ENCODE results near the gene TGFBI. TPM values are rescaled to one million over a fixed set of nuclear protein-coding genes. Genes with fewer than 3 reads are reported as not detected.
"Not testable (repeated sequence)": the region's sequence is repeated elsewhere in the genome, so short reads cannot be mapped to it uniquely, and the experiment has no call there.

TGFBI gene
- total and polyA plus RNA-seq, 2 donors = 220 to 394 TPM

- no peaks in the 10 kb centered on the region for H3K36me3 ChIP-seq (ENCODE audit: insufficient read depth)
- 56% methylated on average over 10 of the region's 10 CpGs for WGBS
- no peak overlapping the region for H3K4me3 ChIP-seq (ENCODE audit: low read depth, low read length)
- DNase-seq (ENCODE audit: extremely low spot score) = no peak
- no peaks in the 10 kb centered on the region for H3K4me1 ChIP-seq (ENCODE audit: insufficient read depth)
- H3K27ac ChIP-seq (ENCODE audit: low read depth) = no peak overlapping the region
Measured at GRCh38 chr5:136037001-136037705, 8.4 kb downstream of the TGFBI start.

- 84% methylated on average over 4 of the region's 4 CpGs for WGBS
- H3K27ac ChIP-seq (ENCODE audit: low read depth) = no peak overlapping the region
- no peaks in the 10 kb centered on the region for H3K4me1 ChIP-seq (ENCODE audit: insufficient read depth)
- no peak overlapping the region for H3K4me3 ChIP-seq (ENCODE audit: low read depth, low read length)
- no peak for DNase-seq (ENCODE audit: extremely low spot score)
- no peaks in the 10 kb centered on the region for H3K36me3 ChIP-seq (ENCODE audit: insufficient read depth)
Measured at GRCh38 chr5:136038635-136039034, 9.8 kb downstream of the TGFBI start.

GRCh38 chr5:136039202-136039601 is 10.4 kb downstream of the TGFBI start:
- H3K4me1 ChIP-seq (ENCODE audit: insufficient read depth) = no peaks in the 10 kb centered on the region
- no peaks in the 10 kb centered on the region for H3K36me3 ChIP-seq (ENCODE audit: insufficient read depth)
- no peak overlapping the region for H3K27ac ChIP-seq (ENCODE audit: low read depth)
- DNase-seq (ENCODE audit: extremely low spot score) = no peak
- H3K4me3 ChIP-seq (ENCODE audit: low read depth, low read length) = no peak overlapping the region
- WGBS = 98% methylated on average over 2 of the region's 2 CpGs

- H3K4me1 ChIP-seq (ENCODE audit: insufficient read depth) = no peaks in the 10 kb centered on the region
- DNase-seq (ENCODE audit: extremely low spot score) = no peak
- H3K4me3 ChIP-seq (ENCODE audit: low read depth, low read length) = no peak overlapping the region
- H3K27ac ChIP-seq (ENCODE audit: low read depth) = no peak overlapping the region
- WGBS = 66% methylated on average over 4 of the region's 4 CpGs
- no peaks in the 10 kb centered on the region for H3K36me3 ChIP-seq (ENCODE audit: insufficient read depth)
Measured at GRCh38 chr5:136040746-136041415, 12.1 kb downstream of the TGFBI start.

- WGBS = 49% methylated on average over 1 of the region's 1 CpG
- Histone ChIP-seq H3K4me1 (ENCODE audit: insufficient read depth) (no peaks in the 10 kb centered on the region), H3K36me3 (ENCODE audit: insufficient read depth) (no peaks in the 10 kb centered on the region), H3K27ac (ENCODE audit: low read depth) (no peak overlapping the region), H3K4me3 (ENCODE audit: low read depth, low read length) (no peak overlapping the region)
- DNase-seq (ENCODE audit: extremely low spot score) = no peak
Measured at GRCh38 chr5:136042156-136042555, 13.4 kb downstream of the TGFBI start.

- 54% methylated on average over 6 of the region's 6 CpGs for WGBS
- Histone ChIP-seq H3K4me1 (ENCODE audit: insufficient read depth) (no peaks in the 10 kb centered on the region), H3K27ac (ENCODE audit: low read depth) (no peak overlapping the region), H3K4me3 (ENCODE audit: low read depth, low read length) (no peak overlapping the region), H3K36me3 (ENCODE audit: insufficient read depth) (no peaks in the 10 kb centered on the region)
- no peak for DNase-seq (ENCODE audit: extremely low spot score)
Measured at GRCh38 chr5:136042665-136043121, 13.9 kb downstream of the TGFBI start.

GRCh38 chr5:136043551-136043950 is 14.8 kb downstream of the TGFBI start:
- Histone ChIP-seq H3K27ac (ENCODE audit: low read depth) (no peak overlapping the region), H3K36me3 (ENCODE audit: insufficient read depth) (no peaks in the 10 kb centered on the region), H3K4me1 (ENCODE audit: insufficient read depth) (no peaks in the 10 kb centered on the region), H3K4me3 (ENCODE audit: low read depth, low read length) (no peak overlapping the region)
- no peak for DNase-seq (ENCODE audit: extremely low spot score)
- WGBS = 67% methylated on average over 2 of the region's 2 CpGs

GRCh38 chr5:136043968-136044610 is 15.3 kb downstream of the TGFBI start:
- Histone ChIP-seq H3K36me3 (ENCODE audit: insufficient read depth) (no peaks in the 10 kb centered on the region), H3K4me1 (ENCODE audit: insufficient read depth) (no peaks in the 10 kb centered on the region), H3K4me3 (ENCODE audit: low read depth, low read length) (no peak overlapping the region), H3K27ac (ENCODE audit: low read depth) (no peak overlapping the region)
- no peak for DNase-seq (ENCODE audit: extremely low spot score)
- WGBS = 95% methylated on average over 8 of the region's 8 CpGs

GRCh38 chr5:136045026-136045425 is 16.2 kb downstream of the TGFBI start:
- not testable (repeated sequence) for H3K27ac ChIP-seq (ENCODE audit: low read depth); DNase-seq (ENCODE audit: extremely low spot score); H3K36me3 ChIP-seq (ENCODE audit: insufficient read depth); H3K4me3 ChIP-seq (ENCODE audit: low read depth, low read length); H3K4me1 ChIP-seq (ENCODE audit: insufficient read depth)
- 95% methylated on average over 8 of the region's 8 CpGs for WGBS

GRCh38 chr5:136046246-136046645 is 17.5 kb downstream of the TGFBI start:
- WGBS = 82% methylated on average over 12 of the region's 12 CpGs
- Histone ChIP-seq H3K4me1 (ENCODE audit: insufficient read depth) (no peaks in the 10 kb centered on the region), H3K27ac (ENCODE audit: low read depth) (no peak overlapping the region), H3K4me3 (ENCODE audit: low read depth, low read length) (no peak overlapping the region), H3K36me3 (ENCODE audit: insufficient read depth) (peaks cover 2% of the 10 kb centered on the region)
- DNase-seq (ENCODE audit: extremely low spot score) = no peak

GRCh38 chr5:136047858-136048257 is 19.1 kb downstream of the TGFBI start:
- no peak for DNase-seq (ENCODE audit: extremely low spot score)
- no peak overlapping the region for H3K27ac ChIP-seq (ENCODE audit: low read depth)
- WGBS = 85% methylated on average over 8 of the region's 8 CpGs
- H3K4me1 ChIP-seq (ENCODE audit: insufficient read depth) = no peaks in the 10 kb centered on the region
- H3K4me3 ChIP-seq (ENCODE audit: low read depth, low read length) = no peak overlapping the region
- H3K36me3 ChIP-seq (ENCODE audit: insufficient read depth) = peaks cover 2% of the 10 kb centered on the region

GRCh38 chr5:136048966-136049365 is 20.2 kb downstream of the TGFBI start:
- H3K4me3 ChIP-seq (ENCODE audit: low read depth, low read length) = no peak overlapping the region
- 93% methylated on average over 6 of the region's 6 CpGs for WGBS
- no peak overlapping the region for H3K27ac ChIP-seq (ENCODE audit: low read depth)
- peaks cover 2% of the 10 kb centered on the region for H3K4me1 ChIP-seq (ENCODE audit: insufficient read depth)
- no peak for DNase-seq (ENCODE audit: extremely low spot score)
- H3K36me3 ChIP-seq (ENCODE audit: insufficient read depth) = peaks cover 2% of the 10 kb centered on the region

GRCh38 chr5:136051486-136052220 is 22.9 kb downstream of the TGFBI start:
- no peak for DNase-seq (ENCODE audit: extremely low spot score)
- H3K36me3 ChIP-seq (ENCODE audit: insufficient read depth) = peaks cover 2% of the 10 kb centered on the region
- WGBS = 88% methylated on average over 12 of the region's 12 CpGs

More at GRCh38 chr5:136051486-136052220, 22.9 kb downstream of the TGFBI start:
- H3K4me1 ChIP-seq (ENCODE audit: insufficient read depth) = peaks cover 2% of the 10 kb centered on the region
- no peak overlapping the region for H3K27ac ChIP-seq (ENCODE audit: low read depth)
- no peak overlapping the region for H3K4me3 ChIP-seq (ENCODE audit: low read depth, low read length)

All from urinary bladder (tissue), 4 donors.